Pulmonary artery endothelial cell (primary cell): ENCODE results near the gene INPPL1. TPM values are rescaled to one million over a fixed set of nuclear protein-coding genes. Genes with fewer than 3 reads are reported as not detected.

Experiments used
- DNase-seq: peaks from one replicate; pipeline ENCODE4 v3.0.0-alpha.2; 2011; ENCODE audit warnings: low read depth, low spot score
- total RNA-seq: library from RNA; depleted of rRNA; stranded (reverse); fragments of >200 nt; gene quantifications from 2 replicates; pipeline ENCODE4 v1.2.3, GENCODE V29; 2014

INPPL1 gene
- total RNA-seq, 1 donor from 2014 or later = 51.4 TPM

DNA sequence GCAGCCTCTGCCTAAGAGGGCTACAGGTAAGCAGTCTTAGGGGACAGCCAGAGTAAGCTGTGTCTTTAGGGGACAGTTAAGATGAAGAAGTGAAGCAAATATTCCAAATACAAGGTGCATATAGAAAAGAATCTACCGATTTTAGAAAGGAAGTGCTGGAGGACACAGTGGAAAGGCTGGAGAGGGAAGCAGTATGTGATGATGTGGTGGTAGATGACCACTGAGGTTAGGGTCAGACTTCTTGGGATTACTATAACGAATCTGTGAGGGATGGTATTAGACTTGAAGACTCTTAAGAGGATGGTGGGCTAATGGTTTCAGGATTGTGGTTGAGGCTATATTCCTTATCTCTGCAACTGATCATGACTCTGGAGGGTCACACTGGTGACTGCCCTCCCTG is 59.4 kb downstream of the INPPL1 start:
- no peak for DNase-seq

DNA sequence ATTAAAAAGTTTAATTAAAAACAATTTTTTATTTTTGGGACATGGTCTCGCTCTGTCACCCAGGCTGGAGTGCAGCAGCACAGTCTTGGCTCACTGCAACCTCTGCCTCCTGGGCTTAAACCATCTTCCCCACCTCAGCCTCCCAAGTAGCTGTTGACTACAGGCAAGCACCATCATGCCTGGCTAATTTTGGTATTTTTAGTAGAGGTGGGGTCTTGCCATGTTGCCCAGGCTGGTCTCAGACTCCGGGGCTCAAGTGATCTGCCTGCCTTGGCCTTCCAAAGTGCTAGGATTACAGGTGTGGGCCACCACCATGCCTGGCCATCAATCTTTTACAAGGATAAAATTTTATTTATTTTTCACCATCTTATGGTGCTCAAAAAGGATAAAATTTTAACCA is 62.7 kb downstream of the INPPL1 start:
- DNase-seq = no peak

Other genes with a start within 250 kb of the INPPL1 start
- 6.1 and 8.4 TPM in 2 replicates for gene IL18BP, start 225.9 kb upstream of the INPPL1 start, total RNA-seq
- gene NUMA1, start 144.2 kb upstream of the INPPL1 start, total RNA-seq = 130 and 140 TPM in 2 replicates
- gene LRRC51, start 143.9 kb upstream of the INPPL1 start, total RNA-seq = 2.6 and 3.5 TPM in 2 replicates
- 110 and 113 TPM in 2 replicates for gene LAMTOR1, start 121.5 kb upstream of the INPPL1 start, total RNA-seq
- gene TOMT, start 118.8 kb upstream of the INPPL1 start, total RNA-seq = not detected in 2 replicates
- 26.3 and 26.8 TPM in 2 replicates for gene ANAPC15, start 112.1 kb upstream of the INPPL1 start, total RNA-seq
- gene FOLR3, start 89.0 kb upstream of the INPPL1 start, total RNA-seq = not detected in 2 replicates
- gene FOLR1, start 32.6 kb upstream of the INPPL1 start, total RNA-seq = not detected in 2 replicates
- gene FOLR2, start 8.0 kb upstream of the INPPL1 start, total RNA-seq = not detected in 2 replicates
- gene PHOX2A, start 19.4 kb downstream of the INPPL1 start, total RNA-seq = not detected in 2 replicates
- gene CLPB, start 209.8 kb downstream of the INPPL1 start, total RNA-seq = 45.5 and 75.0 TPM in 2 replicates